Body of pancreas (tissue), 4 donors: ENCODE data around the gene NME4.

Source experiments
- POLR2A ChIP-seq, 3 donors: fragments of 450-650 bp; IDR thresholded peaks; one replicate each; pipeline ENCODE4 v1.6.1; 2016; ENCODE audit warnings: antibody characterized with exemption in 3 of 3, mild to moderate bottlenecking in 2 of 3
- TF ChIP-seq, protein P1 (sequence below), 7 experiments: fragments of 450-650 bp in 4 of 7; fragments of 200-600 bp in 3 of 7; sonication (generic) in 3 of 7; IDR thresholded peaks; one replicate each; pipeline ENCODE4 v1.5.1; 2016 to 2019; ENCODE audit warnings: antibody characterized with exemption in 7 of 7

DNA sequence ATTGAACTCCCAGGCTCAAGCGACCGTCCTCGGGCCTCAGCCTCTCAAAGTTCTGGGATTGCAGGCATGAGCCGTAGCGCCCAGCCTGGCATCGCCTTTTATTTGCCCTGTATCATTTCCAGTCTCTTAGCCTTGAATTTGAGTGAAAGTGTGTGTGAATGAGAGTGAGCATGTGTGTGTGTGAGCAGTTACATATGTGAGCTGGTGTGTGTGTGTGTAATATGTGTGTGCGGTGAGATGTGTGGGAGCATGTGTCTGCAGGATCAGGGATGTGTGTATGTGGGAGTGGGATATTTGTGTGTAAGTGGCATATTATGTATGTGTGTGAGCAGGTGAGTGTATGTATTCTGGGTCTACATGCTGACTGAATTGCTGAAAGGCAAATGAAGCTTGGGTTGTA lies 33.9 kb downstream of the NME4 start:
- TF ChIP-seq, protein P1, sequence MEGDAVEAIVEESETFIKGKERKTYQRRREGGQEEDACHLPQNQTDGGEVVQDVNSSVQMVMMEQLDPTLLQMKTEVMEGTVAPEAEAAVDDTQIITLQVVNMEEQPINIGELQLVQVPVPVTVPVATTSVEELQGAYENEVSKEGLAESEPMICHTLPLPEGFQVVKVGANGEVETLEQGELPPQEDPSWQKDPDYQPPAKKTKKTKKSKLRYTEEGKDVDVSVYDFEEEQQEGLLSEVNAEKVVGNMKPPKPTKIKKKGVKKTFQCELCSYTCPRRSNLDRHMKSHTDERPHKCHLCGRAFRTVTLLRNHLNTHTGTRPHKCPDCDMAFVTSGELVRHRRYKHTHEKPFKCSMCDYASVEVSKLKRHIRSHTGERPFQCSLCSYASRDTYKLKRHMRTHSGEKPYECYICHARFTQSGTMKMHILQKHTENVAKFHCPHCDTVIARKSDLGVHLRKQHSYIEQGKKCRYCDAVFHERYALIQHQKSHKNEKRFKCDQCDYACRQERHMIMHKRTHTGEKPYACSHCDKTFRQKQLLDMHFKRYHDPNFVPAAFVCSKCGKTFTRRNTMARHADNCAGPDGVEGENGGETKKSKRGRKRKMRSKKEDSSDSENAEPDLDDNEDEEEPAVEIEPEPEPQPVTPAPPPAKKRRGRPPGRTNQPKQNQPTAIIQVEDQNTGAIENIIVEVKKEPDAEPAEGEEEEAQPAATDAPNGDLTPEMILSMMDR (IDR thresholded peaks at IDR 0.05) = no peak
- no peak for TF ChIP-seq POLR2A (IDR thresholded peaks at IDR 0.05)
